Testis (tissue), 5 donors: ENCODE measurements around the gene FAHD2B. TPM values are rescaled to one million over a fixed set of nuclear protein-coding genes. Genes with fewer than 3 reads are reported as not detected.
"Not testable (repeated sequence)": the region's sequence is repeated elsewhere in the genome, so short reads cannot be mapped to it uniquely, and the experiment has no call there.

Experiments
- DNase-seq: peaks from one replicate; pipeline ENCODE4 v3.0.0-alpha.2; 2019
- H3K27ac ChIP-seq, 2 donors: fragments of 200-600 bp; sonication (generic); one replicate each; pipeline ENCODE4 v1.5.1; 2019
- H3K27me3 ChIP-seq: fragments of 200-600 bp; sonication (generic); one replicate; pipeline ENCODE4 v1.5.1; 2019
- H3K36me3 ChIP-seq: fragments of 200-600 bp; sonication (generic); one replicate; pipeline ENCODE4 v1.5.1; 2017; ENCODE audit warnings: low read depth; ENCODE audit errors: missing control alignments
- H3K4me1 ChIP-seq: fragments of 200-600 bp; sonication (generic); one replicate; pipeline ENCODE4 v1.5.1; 2019
- H3K4me3 ChIP-seq, 2 donors: fragments of 200-600 bp; sonication (generic); one replicate each; pipeline ENCODE4 v1.5.1; 2017 to 2019
- H3K9me3 ChIP-seq: fragments of 200-600 bp; sonication (generic); one replicate; pipeline ENCODE4 v1.5.1; 2017
- WGBS, 2 donors: methylation state at CpG; one replicate each; pipeline ENCODE4 v1.1.5; 2018; 5-methylcytosine and 5-hydroxymethylcytosine counted together
- intact Hi-C: fragments of 100-400 bp; cut with DNase I; formaldehyde crosslinking; loops from one replicate; pipeline ENCODE4 v1.15.1; 2023; ENCODE audit warnings: low total_unique reads
- long read RNA-seq, 2 donors: transcript quantifications; one replicate each; lab custom pipeline, GENCODE V29; 2026
- polyA plus RNA-seq: library from polyadenylated mRNA; stranded (reverse); fragments of 350-450 nt; fragmentation: Illumina TruSeq; extraction: RNeasy Lipid Tissue Mini Kit (QIAGEN cat#74804); gene quantifications from one replicate; pipeline ENCODE4 v1.2.3, GENCODE V29; 2014; ENCODE audit warnings: low read depth, low replicate concordance; ENCODE audit not compliant: insufficient read depth
- total RNA-seq, 2 donors: library from RNA; depleted of rRNA; stranded (reverse); fragments of >200 nt; gene quantifications; one replicate each; pipeline ENCODE4 v1.2.3, GENCODE V29; 2016
- TF ChIP-seq, protein P1 (sequence below), 3 experiments: fragments of 450-650 bp in 2 of 3; fragments of 200-600 bp in 1 of 3; sonication (generic) in 1 of 3; IDR thresholded peaks; one replicate each; pipeline ENCODE4 v1.5.1; 2016 to 2019; ENCODE audit warnings: antibody characterized with exemption in 3 of 3, mild to moderate bottlenecking in 2 of 3, moderate library complexity in 1 of 3

FAHD2B gene
- 10 to 100 TPM; 37.2 to 55.8 TPM for total RNA-seq
- polyA plus RNA-seq: 87.0 TPM
- long read RNA-seq, donor 1, partial matches to known transcripts: 0 of 6 reads
- long read RNA-seq, donor 1, other reads (novel, unspliced or antisense): 0 of 6 reads
- long read RNA-seq, donor 2, partial matches to known transcripts: 0 of 3 reads
- long read RNA-seq, donor 2, other reads (novel, unspliced or antisense): 0 of 3 reads

- H3K27ac ChIP-seq: peak within 1 kb of the TSS in 1 of 2 donors; percentile 56
- H3K27me3 ChIP-seq, H3K9me3 ChIP-seq, H3K4me1 ChIP-seq, intact Hi-C loops, H3K36me3 ChIP-seq: not testable (repeated sequence)
- H3K4me3 ChIP-seq: peak within 1 kb of the TSS; percentile 44 to 53
- 8% methylated on average over 10 of the region's 48 CpGs; no CpG with 5 or more reads in 1 of the 2 donors for WGBS, 2 donors
- DNase-seq: peak; percentile 93
Observed at GRCh38 chr2:97094772-97095611, at the start of gene FAHD2B. Gene FAHD2B, minus strand, starts transcription at chr2:97094882. Its CDS starts 3,176 bp downstream, at chr2:97091706.

- H3K27ac ChIP-seq, H3K36me3 ChIP-seq, H3K9me3 ChIP-seq, DNase-seq, intact Hi-C loops, H3K4me3 ChIP-seq, H3K27me3 ChIP-seq, H3K4me1 ChIP-seq: not testable (repeated sequence)
- 77 to 79% methylated on average over 3 of the region's 3 CpGs for WGBS, 2 donors
Observed at GRCh38 chr2:97144016-97144415, 49.3 kb upstream of the FAHD2B start.

DNA sequence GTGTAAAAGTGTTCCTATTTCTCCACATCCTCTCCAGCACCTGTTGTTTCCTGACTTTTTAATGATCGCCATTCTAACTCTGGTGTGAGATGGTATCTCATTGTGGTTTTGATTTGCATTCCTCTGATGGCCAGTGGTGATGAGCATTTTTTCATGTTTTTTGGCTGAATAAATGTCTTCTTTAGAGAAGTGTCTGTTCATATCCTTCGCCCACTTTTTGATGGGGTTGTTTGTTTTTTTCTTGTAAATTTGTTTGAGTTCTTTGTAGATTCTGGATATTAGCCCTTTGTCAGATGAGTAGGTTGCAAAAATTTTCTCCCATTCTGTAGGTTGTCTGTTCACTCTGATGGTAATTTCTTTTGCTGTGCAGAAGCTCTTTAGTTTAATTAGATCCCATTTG, 34.4 kb upstream of the FAHD2B start:
- H3K27ac ChIP-seq, H3K27me3 ChIP-seq, H3K4me3 ChIP-seq, H3K9me3 ChIP-seq, intact Hi-C loops, DNase-seq, H3K4me1 ChIP-seq, H3K36me3 ChIP-seq: not testable (repeated sequence)
- 95 to 100% methylated on average over 2 of the region's 2 CpGs for WGBS, 2 donors

DNA sequence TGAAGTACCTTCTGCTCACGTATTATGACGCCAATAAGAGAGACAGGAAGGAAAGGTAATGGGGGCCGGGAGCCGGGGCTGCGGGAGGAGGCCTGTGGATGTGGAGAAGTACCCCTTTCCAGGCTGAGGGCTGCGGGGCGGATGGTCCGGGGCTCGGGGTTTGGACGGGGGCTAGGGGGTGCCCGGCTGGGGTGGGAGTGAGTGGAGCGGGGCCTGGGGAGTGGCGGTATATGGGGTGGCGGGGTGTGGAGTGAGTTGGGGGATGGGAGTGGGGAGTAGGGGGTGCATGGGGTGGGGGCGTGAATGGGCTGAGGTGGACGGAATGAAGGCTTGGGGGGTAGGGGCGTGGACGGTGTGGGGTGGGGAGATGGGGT, 19.2 kb upstream of the FAHD2B start:
- H3K36me3 ChIP-seq, intact Hi-C loops, DNase-seq, H3K9me3 ChIP-seq, H3K4me1 ChIP-seq, H3K27me3 ChIP-seq: not testable (repeated sequence)
- peak overlapping the region; percentile 90 for H3K27ac ChIP-seq
- peak overlapping the region; percentile 78 for H3K4me3 ChIP-seq
- WGBS, 2 donors: 3 to 4% methylated on average over 10 to 11 of the region's 18 CpGs

- intact Hi-C loops: not testable (repeated sequence)
Observed at GRCh38 chr2:97113050-97113881, 18.6 kb upstream of the FAHD2B start, which contains the start of gene ANKRD36. Gene ANKRD36, plus strand, starts transcription at chr2:97113153. Its CDS starts 587 bp downstream, at chr2:97113740.

DNA sequence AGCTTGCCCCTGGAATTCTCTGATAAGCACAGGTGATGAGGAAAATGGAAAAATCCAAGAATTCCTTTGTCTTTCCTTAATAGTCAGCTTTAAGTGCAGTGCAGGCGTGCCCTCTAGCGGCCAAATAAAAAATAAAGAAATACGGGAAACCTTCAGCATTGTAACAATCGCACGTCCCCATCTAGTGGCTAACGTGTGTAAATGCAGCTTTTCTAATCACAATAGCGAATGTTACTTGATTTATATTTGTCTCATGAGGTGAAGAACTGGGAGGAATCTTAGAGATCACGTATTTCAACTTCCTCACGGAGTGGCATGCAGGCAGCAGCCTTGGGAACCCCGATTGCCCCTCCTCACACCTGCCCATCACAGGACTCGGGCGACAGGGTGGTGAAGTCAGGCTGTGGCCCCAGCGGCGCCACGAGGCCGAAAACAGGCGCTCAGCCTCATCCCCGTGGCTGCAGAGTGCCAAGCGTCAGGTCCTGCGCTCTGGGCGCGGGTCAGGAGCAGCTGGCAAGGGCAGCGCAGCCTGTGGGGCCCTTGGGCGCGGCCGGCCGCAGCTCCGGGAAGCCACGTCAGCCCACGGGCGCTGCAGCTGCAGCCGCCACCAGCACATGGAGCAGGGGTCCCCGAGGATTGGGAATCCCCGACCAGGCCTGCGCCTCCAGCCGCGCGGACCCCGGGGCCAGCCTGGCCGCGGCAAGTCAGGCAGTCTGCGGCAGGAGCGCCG, 17.8 kb upstream of the FAHD2B start:
- peak; percentile 89 for DNase-seq
- peak overlapping the region; percentile 90 for H3K27ac ChIP-seq
- H3K36me3 ChIP-seq, H3K4me1 ChIP-seq, intact Hi-C loops, H3K9me3 ChIP-seq, H3K27me3 ChIP-seq: not testable (repeated sequence)
- TF ChIP-seq, protein P1, sequence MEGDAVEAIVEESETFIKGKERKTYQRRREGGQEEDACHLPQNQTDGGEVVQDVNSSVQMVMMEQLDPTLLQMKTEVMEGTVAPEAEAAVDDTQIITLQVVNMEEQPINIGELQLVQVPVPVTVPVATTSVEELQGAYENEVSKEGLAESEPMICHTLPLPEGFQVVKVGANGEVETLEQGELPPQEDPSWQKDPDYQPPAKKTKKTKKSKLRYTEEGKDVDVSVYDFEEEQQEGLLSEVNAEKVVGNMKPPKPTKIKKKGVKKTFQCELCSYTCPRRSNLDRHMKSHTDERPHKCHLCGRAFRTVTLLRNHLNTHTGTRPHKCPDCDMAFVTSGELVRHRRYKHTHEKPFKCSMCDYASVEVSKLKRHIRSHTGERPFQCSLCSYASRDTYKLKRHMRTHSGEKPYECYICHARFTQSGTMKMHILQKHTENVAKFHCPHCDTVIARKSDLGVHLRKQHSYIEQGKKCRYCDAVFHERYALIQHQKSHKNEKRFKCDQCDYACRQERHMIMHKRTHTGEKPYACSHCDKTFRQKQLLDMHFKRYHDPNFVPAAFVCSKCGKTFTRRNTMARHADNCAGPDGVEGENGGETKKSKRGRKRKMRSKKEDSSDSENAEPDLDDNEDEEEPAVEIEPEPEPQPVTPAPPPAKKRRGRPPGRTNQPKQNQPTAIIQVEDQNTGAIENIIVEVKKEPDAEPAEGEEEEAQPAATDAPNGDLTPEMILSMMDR (IDR thresholded peaks at IDR 0.05): peak; percentile 92 to 100 (median 98)
- WGBS, 2 donors: 0 to 2% methylated on average over 10 to 22 of the region's 44 CpGs
- H3K4me3 ChIP-seq: peak overlapping the region; percentile 78

More at GRCh38 chr2:97113050-97113881, 18.6 kb upstream of the FAHD2B start, which contains the start of gene ANKRD36:
- not testable (repeated sequence) for H3K27me3 ChIP-seq, H3K4me1 ChIP-seq, H3K36me3 ChIP-seq, H3K9me3 ChIP-seq
- Histone ChIP-seq H3K4me3 (peak within 1 kb of the TSS; percentile 78), H3K27ac (peak within 1 kb of the TSS; percentile 90)
- DNase-seq: peak; percentile 87
- WGBS, 2 donors: 0 to 1% methylated on average over 6 to 48 of the region's 74 CpGs
- TF ChIP-seq, protein P1 (IDR thresholded peaks at IDR 0.05): peak; percentile 24 to 62 (median 59)

DNA sequence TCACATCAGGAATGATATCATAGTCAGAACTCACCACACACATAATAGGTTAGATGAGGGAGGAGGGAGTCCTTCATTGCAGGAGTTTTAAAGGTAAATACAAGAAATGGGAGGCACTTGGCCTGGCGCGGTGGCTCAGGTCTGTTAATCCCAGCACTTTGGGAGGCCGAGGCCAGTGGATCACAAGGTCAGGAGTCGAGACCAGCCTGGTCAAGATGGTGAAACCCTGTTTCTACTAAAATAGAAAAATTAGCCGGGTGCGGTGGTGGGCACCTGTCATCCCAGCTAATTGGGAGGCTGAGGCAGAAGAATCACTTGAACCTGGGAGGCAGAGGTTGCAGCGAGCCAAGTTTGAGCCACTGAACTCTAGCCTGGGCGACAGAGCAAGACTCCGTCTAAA, 16.6 kb upstream of the FAHD2B start:
- H3K9me3 ChIP-seq, H3K36me3 ChIP-seq, H3K4me1 ChIP-seq, H3K4me3 ChIP-seq, H3K27me3 ChIP-seq, H3K27ac ChIP-seq, intact Hi-C loops, DNase-seq: not testable (repeated sequence)
- WGBS, 2 donors: 79 to 87% methylated on average over 9 of the region's 9 CpGs

DNA sequence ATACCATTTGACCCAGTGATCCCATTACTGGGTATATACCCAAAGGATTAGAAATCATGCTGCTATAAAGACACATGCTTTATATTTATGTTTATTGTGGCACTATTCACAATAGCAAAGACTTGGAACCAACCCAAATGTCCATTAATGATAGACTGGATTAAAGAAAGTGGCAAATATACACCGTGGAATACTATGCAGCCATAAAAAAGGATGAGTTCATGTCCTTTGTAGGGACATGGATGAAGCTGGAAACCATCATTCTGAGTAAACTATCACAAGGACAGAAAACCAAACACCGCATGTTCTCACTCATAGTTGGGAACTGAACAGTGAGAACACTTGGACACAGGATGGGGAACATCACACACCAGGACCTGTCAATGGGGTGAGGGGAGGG, 12.2 kb upstream of the FAHD2B start:
- H3K27ac ChIP-seq, H3K4me1 ChIP-seq, H3K27me3 ChIP-seq, H3K9me3 ChIP-seq, H3K36me3 ChIP-seq, H3K4me3 ChIP-seq, DNase-seq, intact Hi-C loops: not testable (repeated sequence)
- 90% methylated on average over 2 of the region's 2 CpGs for WGBS, 2 donors

DNA sequence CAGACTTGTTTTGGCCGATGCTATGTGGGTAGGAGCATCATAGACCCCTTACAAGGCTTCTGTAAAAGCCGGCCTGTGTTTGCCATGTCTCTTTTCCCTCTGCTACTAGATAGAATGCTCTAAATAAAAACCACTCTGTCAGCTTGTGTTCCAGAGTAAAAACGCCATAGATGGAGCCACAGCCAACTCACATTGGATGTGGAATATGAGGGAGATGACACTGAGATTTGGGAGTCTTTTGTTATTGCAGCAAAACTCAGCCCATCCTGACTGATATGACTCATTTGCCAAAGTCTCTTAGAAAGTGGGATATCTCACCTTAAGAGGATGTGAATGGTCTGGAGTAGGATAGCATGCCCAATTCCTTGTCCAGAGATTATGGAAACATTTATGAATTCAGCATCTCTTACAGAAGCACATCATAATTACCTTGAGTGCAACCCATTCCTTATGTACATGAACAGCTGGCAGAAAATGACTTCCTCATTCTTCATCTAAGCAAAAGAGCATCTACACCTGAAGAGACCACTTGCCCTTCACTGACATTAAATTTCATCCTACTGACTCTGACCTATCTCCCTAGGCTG, 4.2 kb upstream of the FAHD2B start:
- 87 to 89% methylated on average over 3 of the region's 3 CpGs for WGBS, 2 donors
- DNase-seq, intact Hi-C loops, H3K4me1 ChIP-seq, H3K27ac ChIP-seq, H3K36me3 ChIP-seq, H3K4me3 ChIP-seq, H3K9me3 ChIP-seq, H3K27me3 ChIP-seq: not testable (repeated sequence)
